ENCODE data around the gene RNF26. TPM values are rescaled to one million over a fixed set of nuclear protein-coding genes. Genes with fewer than 3 reads are reported as not detected.

Gene RNF26
- total and polyA plus RNA-seq, 4 donors, result 8.2 to 25.4 (median 13.6) TPM

DNA sequence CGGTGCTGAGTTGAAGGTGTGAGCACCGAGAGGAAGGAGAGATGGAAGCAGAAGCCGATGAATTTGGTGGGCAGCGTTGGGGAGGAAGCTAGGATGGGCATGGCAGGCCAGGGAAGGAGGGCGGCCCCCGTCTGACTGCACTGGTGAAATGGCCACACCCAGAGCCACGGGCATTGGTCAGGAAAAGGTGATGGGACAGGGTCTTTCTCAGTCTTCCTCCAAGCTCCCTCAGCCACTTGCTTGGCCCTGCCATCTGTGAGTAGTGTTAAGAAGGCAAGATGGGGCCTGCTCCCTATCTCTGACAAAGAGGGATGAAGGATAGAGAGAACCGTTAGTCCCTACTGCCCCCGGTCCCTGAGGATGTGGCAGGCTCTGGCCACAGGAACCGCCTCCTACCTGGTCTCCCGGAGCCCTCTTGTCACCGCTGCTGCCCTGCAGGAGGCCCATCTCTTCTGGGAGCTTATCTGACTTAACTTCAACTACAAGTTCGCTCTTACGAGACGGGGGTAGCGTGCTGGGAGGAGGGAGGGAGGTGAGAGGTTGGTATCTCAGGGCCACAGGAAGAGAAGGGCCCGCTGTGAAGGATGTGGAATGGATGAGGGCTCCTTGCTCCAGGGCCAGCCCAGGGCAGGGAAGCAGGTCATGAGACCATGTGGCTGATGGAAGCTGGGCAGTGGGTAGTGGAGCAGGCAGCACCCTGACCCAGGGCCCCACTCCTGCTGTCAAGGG is 24.2 kb upstream of the RNF26 start:
- no peak for ATAC-seq (ENCODE audit: insufficient read depth, low FRiP score)
- no peak overlapping the region for H3K27ac ChIP-seq (ENCODE audit: low read depth in 1 of 2, low read length in 1 of 2)
- WGBS, 2 donors, result 83 to 88% methylated on average over 17 of the region's 17 CpGs

DNA sequence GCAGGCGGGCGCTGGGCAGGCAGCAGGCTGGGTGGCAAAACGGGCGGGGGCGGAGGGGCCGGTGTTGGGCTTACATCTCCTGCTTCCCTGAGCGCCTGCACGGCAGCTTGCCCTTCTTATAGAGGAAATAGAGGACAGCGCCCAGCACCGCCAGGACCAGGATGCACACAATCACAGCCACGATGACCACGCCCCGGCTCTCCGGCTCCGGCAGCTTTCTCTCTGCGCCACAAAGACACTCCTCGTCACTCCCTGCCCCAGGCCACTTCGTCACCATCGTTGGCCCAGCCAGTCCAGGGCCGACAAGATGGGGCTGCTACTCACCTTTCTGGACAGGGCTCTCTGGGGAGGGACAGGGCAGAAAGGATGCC is 23.7 kb upstream of the RNF26 start:
- ATAC-seq (ENCODE audit: insufficient read depth, low FRiP score) (no peak), DNase-seq (no peak)
- TF ChIP-seq, protein P1, sequence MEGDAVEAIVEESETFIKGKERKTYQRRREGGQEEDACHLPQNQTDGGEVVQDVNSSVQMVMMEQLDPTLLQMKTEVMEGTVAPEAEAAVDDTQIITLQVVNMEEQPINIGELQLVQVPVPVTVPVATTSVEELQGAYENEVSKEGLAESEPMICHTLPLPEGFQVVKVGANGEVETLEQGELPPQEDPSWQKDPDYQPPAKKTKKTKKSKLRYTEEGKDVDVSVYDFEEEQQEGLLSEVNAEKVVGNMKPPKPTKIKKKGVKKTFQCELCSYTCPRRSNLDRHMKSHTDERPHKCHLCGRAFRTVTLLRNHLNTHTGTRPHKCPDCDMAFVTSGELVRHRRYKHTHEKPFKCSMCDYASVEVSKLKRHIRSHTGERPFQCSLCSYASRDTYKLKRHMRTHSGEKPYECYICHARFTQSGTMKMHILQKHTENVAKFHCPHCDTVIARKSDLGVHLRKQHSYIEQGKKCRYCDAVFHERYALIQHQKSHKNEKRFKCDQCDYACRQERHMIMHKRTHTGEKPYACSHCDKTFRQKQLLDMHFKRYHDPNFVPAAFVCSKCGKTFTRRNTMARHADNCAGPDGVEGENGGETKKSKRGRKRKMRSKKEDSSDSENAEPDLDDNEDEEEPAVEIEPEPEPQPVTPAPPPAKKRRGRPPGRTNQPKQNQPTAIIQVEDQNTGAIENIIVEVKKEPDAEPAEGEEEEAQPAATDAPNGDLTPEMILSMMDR (IDR thresholded peaks at IDR 0.05; ENCODE audit: control extremely low read depth, extremely low read depth), result no peak
- Histone ChIP-seq H3K4me3 (no peak overlapping the region), H3K9ac (ENCODE audit: insufficient read depth in 1 of 2, low read length in 2 of 2) (no peak overlapping the region), H3K36me3 (ENCODE audit: control insufficient read depth in 4 of 4, insufficient read depth in 4 of 4, low read length in 4 of 4) (peaks cover 0 to 27% (median 6%) of the 10 kb centered on the region in 4 donors), H3K27me3 (ENCODE audit: control insufficient read depth in 3 of 3, insufficient read depth in 3 of 3, low read length in 2 of 3) (no peaks in the 10 kb centered on the region), H3K4me1 (ENCODE audit: control insufficient read depth in 5 of 5, insufficient read depth in 5 of 5, low read length in 5 of 5) (peaks cover 0 to 12% (median 4%) of the 10 kb centered on the region in 5 donors), H3K27ac (ENCODE audit: low read depth in 1 of 2, low read length in 1 of 2) (no peak overlapping the region), H3K9me3 (ENCODE audit: control insufficient read depth in 4 of 4, insufficient read depth in 3 of 4, low read length in 3 of 4) (no peaks in the 10 kb centered on the region)
- WGBS, 2 donors, result 74 to 76% methylated on average over 20 of the region's 20 CpGs

More for the DNA sequence above, 24.2 kb upstream of the RNF26 start:
- TF ChIP-seq, protein P1 (IDR thresholded peaks at IDR 0.05; ENCODE audit: control extremely low read depth, extremely low read depth), result no peak
- Histone ChIP-seq H3K36me3 (ENCODE audit: control insufficient read depth in 4 of 4, insufficient read depth in 4 of 4, low read length in 4 of 4) (peaks cover 0 to 27% (median 6%) of the 10 kb centered on the region in 4 donors), H3K4me1 (ENCODE audit: control insufficient read depth in 5 of 5, insufficient read depth in 5 of 5, low read length in 5 of 5) (peaks cover 0 to 7% (median 4%) of the 10 kb centered on the region in 5 donors), H3K4me3 (no peak overlapping the region), H3K9me3 (ENCODE audit: control insufficient read depth in 4 of 4, insufficient read depth in 3 of 4, low read length in 3 of 4) (no peaks in the 10 kb centered on the region), H3K9ac (ENCODE audit: insufficient read depth in 1 of 2, low read length in 2 of 2) (no peak overlapping the region), H3K27me3 (ENCODE audit: control insufficient read depth in 3 of 3, insufficient read depth in 3 of 3, low read length in 2 of 3) (no peaks in the 10 kb centered on the region)
- no peak for DNase-seq

DNA sequence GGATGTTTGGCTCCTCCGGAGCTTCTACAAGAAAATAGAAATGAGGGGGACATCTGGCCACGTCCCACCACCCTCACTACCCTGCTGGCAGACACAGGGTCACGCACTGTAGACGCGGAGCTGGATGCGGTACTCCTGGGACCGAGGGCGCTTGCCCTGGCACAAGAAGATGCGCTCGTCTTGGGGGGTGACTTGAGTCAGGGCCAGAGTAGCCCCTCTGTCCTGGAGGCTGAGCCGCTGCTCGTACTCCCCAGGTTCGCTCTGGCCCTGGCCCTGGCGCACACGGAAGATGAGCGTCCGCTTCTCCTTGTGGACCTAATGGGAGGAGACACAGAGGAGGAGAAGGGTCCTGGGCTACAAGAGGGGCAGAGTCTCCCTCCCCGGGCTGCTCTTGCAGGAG is 19.6 kb upstream of the RNF26 start:
- Histone ChIP-seq H3K27me3 (ENCODE audit: control insufficient read depth in 3 of 3, insufficient read depth in 3 of 3, low read length in 2 of 3) (no peaks in the 10 kb centered on the region), H3K4me3 (peak overlapping the region; percentile 69), H3K9me3 (ENCODE audit: control insufficient read depth in 4 of 4, insufficient read depth in 3 of 4, low read length in 3 of 4) (no peaks in the 10 kb centered on the region), H3K4me1 (ENCODE audit: control insufficient read depth in 5 of 5, insufficient read depth in 5 of 5, low read length in 5 of 5) (peaks cover 0 to 49% (median 18%) of the 10 kb centered on the region in 5 donors), H3K27ac (ENCODE audit: low read depth in 1 of 2, low read length in 1 of 2) (no peak overlapping the region), H3K36me3 (ENCODE audit: control insufficient read depth in 4 of 4, insufficient read depth in 4 of 4, low read length in 4 of 4) (peaks cover 0 to 21% (median 2%) of the 10 kb centered on the region in 4 donors), H3K9ac (ENCODE audit: insufficient read depth in 1 of 2, low read length in 2 of 2) (peak overlapping the region in 1 of 2 donors; percentile 19)
- ATAC-seq (ENCODE audit: insufficient read depth, low FRiP score) (no peak), DNase-seq (no peak)
- TF ChIP-seq, protein P1 (IDR thresholded peaks at IDR 0.05; ENCODE audit: control extremely low read depth, extremely low read depth), result no peak
- WGBS, 2 donors, result 73 to 84% methylated on average over 18 of the region's 18 CpGs
